Measurements from ENCODE around the gene THNSL1.
"Not testable (repeated sequence)": the region's sequence is repeated elsewhere in the genome, so short reads cannot be mapped to it uniquely, and the experiment has no call there.

DNA sequence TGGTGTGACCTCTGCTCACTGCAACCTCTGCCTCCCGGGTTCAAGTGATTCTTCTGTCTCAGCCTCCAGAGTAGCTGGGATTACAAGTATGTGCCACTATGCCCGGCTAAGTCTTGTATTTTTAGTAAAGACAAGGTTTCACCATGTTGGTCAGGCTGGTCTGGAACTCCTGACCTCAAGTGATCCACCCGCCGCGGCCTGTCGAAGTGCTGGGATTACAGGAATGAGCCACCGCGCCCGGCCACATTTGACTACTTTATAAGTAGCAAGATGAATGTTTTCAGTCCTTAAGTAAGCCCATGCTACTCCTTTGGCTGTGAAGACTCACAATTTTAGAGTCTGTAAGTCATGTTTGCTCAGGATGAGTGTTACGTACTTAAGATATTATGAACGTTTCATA lies 47.5 kb upstream of the THNSL1 start:
- TF ChIP-seq, protein P1, sequence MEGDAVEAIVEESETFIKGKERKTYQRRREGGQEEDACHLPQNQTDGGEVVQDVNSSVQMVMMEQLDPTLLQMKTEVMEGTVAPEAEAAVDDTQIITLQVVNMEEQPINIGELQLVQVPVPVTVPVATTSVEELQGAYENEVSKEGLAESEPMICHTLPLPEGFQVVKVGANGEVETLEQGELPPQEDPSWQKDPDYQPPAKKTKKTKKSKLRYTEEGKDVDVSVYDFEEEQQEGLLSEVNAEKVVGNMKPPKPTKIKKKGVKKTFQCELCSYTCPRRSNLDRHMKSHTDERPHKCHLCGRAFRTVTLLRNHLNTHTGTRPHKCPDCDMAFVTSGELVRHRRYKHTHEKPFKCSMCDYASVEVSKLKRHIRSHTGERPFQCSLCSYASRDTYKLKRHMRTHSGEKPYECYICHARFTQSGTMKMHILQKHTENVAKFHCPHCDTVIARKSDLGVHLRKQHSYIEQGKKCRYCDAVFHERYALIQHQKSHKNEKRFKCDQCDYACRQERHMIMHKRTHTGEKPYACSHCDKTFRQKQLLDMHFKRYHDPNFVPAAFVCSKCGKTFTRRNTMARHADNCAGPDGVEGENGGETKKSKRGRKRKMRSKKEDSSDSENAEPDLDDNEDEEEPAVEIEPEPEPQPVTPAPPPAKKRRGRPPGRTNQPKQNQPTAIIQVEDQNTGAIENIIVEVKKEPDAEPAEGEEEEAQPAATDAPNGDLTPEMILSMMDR (conservative IDR thresholded peaks at IDR 0.05; ENCODE audit: low read length): not testable (repeated sequence)
- not testable (repeated sequence) for TF ChIP-seq EZH2phosphoT487 (IDR thresholded peaks at IDR 0.05; ENCODE audit: borderline replicate concordance, low read depth, low read length)

Measured in OCI-LY7 (cell line).